Activated CD8-positive, alpha-beta T cell treated with anti-CD3 and anti-CD28 coated beads for 36 hours (primary cell): Measurements from ENCODE around the gene SLC25A11. TPM values are rescaled to one million over a fixed set of nuclear protein-coding genes. Genes with fewer than 3 reads are reported as not detected.

Experiments
- ATAC-seq: fragments of 200-7000 bp; cut with Tn5 transposase; one replicate; pipeline ENCODE4 v1.10.0; 2021; ENCODE audit warnings: mild to moderate bottlenecking, moderate library complexity
- CTCF ChIA-PET: fragments of 350-600 bp; sonication (Branson Sonifier 250); formaldehyde crosslinking; loops from one replicate; lab custom pipeline; 2021; ENCODE audit warnings: antibody characterized with exemption; lab: Charles Lee
- POLR2A ChIA-PET: fragments of 350-600 bp; sonication (Branson Sonifier 250); formaldehyde crosslinking; loops from one replicate; lab custom pipeline; 2021; ENCODE audit warnings: antibody characterized with exemption; lab: Charles Lee
- DNase-seq: peaks from one replicate; pipeline ENCODE4 v3.0.0-alpha.2; 2020
- H3K27ac Mint-ChIP-seq: one replicate; pipeline ENCODE4 v1.8.0; 2021; ENCODE audit warnings: mild to moderate bottlenecking, mixed read lengths
- H3K27me3 Mint-ChIP-seq: one replicate; pipeline ENCODE4 v1.8.0; 2021; ENCODE audit warnings: mixed read lengths
- H3K36me3 Mint-ChIP-seq: one replicate; pipeline ENCODE4 v1.8.0; 2021; ENCODE audit warnings: low read depth, mixed read lengths
- H3K4me1 Mint-ChIP-seq: one replicate; pipeline ENCODE4 v1.8.0; 2021; ENCODE audit warnings: low read depth, mixed read lengths
- H3K4me3 Mint-ChIP-seq: one replicate; pipeline ENCODE4 v1.8.0; 2021; ENCODE audit warnings: mild to moderate bottlenecking, moderate library complexity, mixed read lengths
- H3K9me3 Mint-ChIP-seq: one replicate; pipeline ENCODE4 v1.8.0; 2021; ENCODE audit warnings: mixed read lengths
- CTCF ChIP-seq: fragments of 200-600 bp; IDR thresholded peaks from one replicate; pipeline ENCODE4 v1.8.0; 2022; ENCODE audit warnings: antibody characterized with exemption, mild to moderate bottlenecking
- intact Hi-C: fragments of 100-400 bp; cut with micrococcal nuclease; formaldehyde crosslinking; loops from one replicate; pipeline ENCODE4 v1.10.0; 2022
- total RNA-seq, 2 experiments: library from RNA; stranded (reverse); gene quantifications; one replicate each; pipeline ENCODE4 v1.2.3, GENCODE V29; 2021

SLC25A11 gene
- total RNA-seq, 2 experiments from 2014 or later = 80.8 to 87.0 TPM

- Mint-ChIP-seq H3K27ac (no peak overlapping the region), H3K9me3 (peaks cover under 1% of the 10 kb centered on the region), H3K4me3 (no peak overlapping the region), H3K27me3 (no peaks in the 10 kb centered on the region), H3K36me3 (peaks cover 39% of the 10 kb centered on the region), H3K4me1 (peaks cover 32% of the 10 kb centered on the region)
- CTCF ChIA-PET = interaction anchor here (1.2 to 3.6 kb wide), 4 partner anchors 10 to 92 kb away, joined by 3 to 30 read pairs (median 6); partner anchors contain the start of gene PFN1
- POLR2A ChIA-PET = interaction anchor here (0.7 to 15.1 kb wide), 8 partner anchors 10 to 75 kb away, joined by 3 to 627 read pairs (median 8); partner anchors contain the start of genes C17orf107, CAMTA2, ENO3 and PFN1
- DNase-seq (no peak), ATAC-seq (no peak)
- intact Hi-C loops = no loop called here
- no peak for TF ChIP-seq CTCF
Measured at GRCh38 chr17:4970273-4970672, 30.4 kb upstream of the SLC25A11 start.

- H3K4me1 Mint-ChIP-seq = peaks cover 34% of the 10 kb centered on the region
- peaks cover 42% of the 10 kb centered on the region for H3K36me3 Mint-ChIP-seq
- peak; percentile 82 for DNase-seq
- H3K27ac Mint-ChIP-seq = no peak overlapping the region
- TF ChIP-seq CTCF = no peak
- peak; percentile 3 for ATAC-seq
- peaks cover 2% of the 10 kb centered on the region for H3K9me3 Mint-ChIP-seq
- H3K27me3 Mint-ChIP-seq = no peaks in the 10 kb centered on the region
- H3K4me3 Mint-ChIP-seq = no peak overlapping the region
- ChIA-PET POLR2A (interaction anchor here (0.6 to 15.1 kb wide), 13 partner anchors 10 to 92 kb away, joined by 3 to 627 read pairs (median 6); partner anchors contain the start of genes C17orf107, CAMTA2, ENO3 and PFN1), CTCF (interaction anchor here (1.0 to 3.6 kb wide), 3 partner anchors 11 to 23 kb away, joined by 4 to 30 read pairs (median 8); partner anchors contain the start of gene PFN1)
- intact Hi-C loops = loop anchor here (1.0 kb wide), 1 partner anchor 22 kb away; no protein-coding TSS in a partner anchor
Measured at GRCh38 chr17:4969551-4970173, 29.8 kb upstream of the SLC25A11 start.

GRCh38 chr17:4969047-4969550, 29.3 kb upstream of the SLC25A11 start:
- POLR2A ChIA-PET = interaction anchor here (0.6 to 15.1 kb wide), 17 partner anchors 8 to 304 kb away, joined by 3 to 627 read pairs (median 5); partner anchors contain the start of genes C17orf107, CAMTA2, ENO3 and PFN1
- DNase-seq (peak; percentile 79), ATAC-seq (peak; percentile 26)
- Mint-ChIP-seq H3K36me3 (peaks cover 37% of the 10 kb centered on the region), H3K4me1 (peaks cover 34% of the 10 kb centered on the region), H3K27me3 (no peaks in the 10 kb centered on the region), H3K27ac (no peak overlapping the region), H3K4me3 (no peak overlapping the region), H3K9me3 (peaks cover 2% of the 10 kb centered on the region)
- intact Hi-C loops = loop anchor here (1.0 kb wide), 1 partner anchor 22 kb away; no protein-coding TSS in a partner anchor
- CTCF ChIA-PET = interaction anchor here (0.9 to 3.6 kb wide), 4 partner anchors 11 to 93 kb away, joined by 4 to 30 read pairs (median 6); partner anchors contain the start of gene PFN1
- TF ChIP-seq CTCF = no peak

- Mint-ChIP-seq H3K36me3 (peaks cover 35% of the 10 kb centered on the region), H3K27me3 (no peaks in the 10 kb centered on the region), H3K27ac (no peak overlapping the region), H3K4me1 (peaks cover 34% of the 10 kb centered on the region), H3K4me3 (no peak overlapping the region), H3K9me3 (peaks cover 2% of the 10 kb centered on the region)
- DNase-seq (peak; percentile 65), ATAC-seq (no peak)
- TF ChIP-seq CTCF = no peak
- ChIA-PET POLR2A (interaction anchor here (0.6 to 15.1 kb wide), 17 partner anchors 9 to 304 kb away, joined by 3 to 627 read pairs (median 5); partner anchors contain the start of genes C17orf107, CAMTA2, ENO3 and PFN1), CTCF (interaction anchor here (0.9 to 3.6 kb wide), 3 partner anchors 12 to 93 kb away, joined by 4 to 30 read pairs (median 8); partner anchors contain the start of gene PFN1)
- intact Hi-C loops = loop anchor here (1.0 kb wide), 1 partner anchor 21 kb away; no protein-coding TSS in a partner anchor
Measured at GRCh38 chr17:4968486-4969046, 28.7 kb upstream of the SLC25A11 start.
